Medulla oblongata (tissue), 1 donor: ENCODE results near the gene KCNE3.
"Not testable (repeated sequence)": the region's sequence is repeated elsewhere in the genome, so short reads cannot be mapped to it uniquely, and the experiment has no call there.

Experiments
- DNase-seq: peaks from one replicate; pipeline ENCODE4 v3.0.0-alpha.2; 2015; ENCODE audit errors: extremely low spot score

The KCNE3 gene

GRCh38 chr11:74443071-74443864, 24.1 kb downstream of the KCNE3 start:
- DNase-seq: no peak

- no peak for DNase-seq
These were observed 24.7 kb downstream of the KCNE3 start for GRCh38 chr11:74442636-74443035.

DNA sequence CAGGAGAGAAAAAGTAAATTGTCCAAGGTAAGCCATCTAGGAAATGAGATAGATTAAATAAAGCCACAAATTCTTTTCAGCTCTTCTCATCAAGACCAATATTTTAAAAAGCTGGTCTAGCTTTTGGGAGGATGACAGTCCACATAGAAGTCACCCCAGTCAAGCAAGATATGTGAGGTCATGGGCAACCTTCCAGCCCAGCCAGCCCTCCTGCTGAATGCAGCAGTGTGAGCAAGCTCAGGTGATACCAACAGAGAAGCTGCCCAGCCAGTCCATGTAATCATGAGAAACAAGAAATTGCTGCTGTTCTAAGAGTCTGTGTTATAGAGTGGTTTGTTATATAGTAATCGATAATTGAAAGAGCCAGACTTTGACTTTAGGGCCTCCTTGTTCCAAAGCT, 28.7 kb downstream of the KCNE3 start:
- no peak for DNase-seq

DNA sequence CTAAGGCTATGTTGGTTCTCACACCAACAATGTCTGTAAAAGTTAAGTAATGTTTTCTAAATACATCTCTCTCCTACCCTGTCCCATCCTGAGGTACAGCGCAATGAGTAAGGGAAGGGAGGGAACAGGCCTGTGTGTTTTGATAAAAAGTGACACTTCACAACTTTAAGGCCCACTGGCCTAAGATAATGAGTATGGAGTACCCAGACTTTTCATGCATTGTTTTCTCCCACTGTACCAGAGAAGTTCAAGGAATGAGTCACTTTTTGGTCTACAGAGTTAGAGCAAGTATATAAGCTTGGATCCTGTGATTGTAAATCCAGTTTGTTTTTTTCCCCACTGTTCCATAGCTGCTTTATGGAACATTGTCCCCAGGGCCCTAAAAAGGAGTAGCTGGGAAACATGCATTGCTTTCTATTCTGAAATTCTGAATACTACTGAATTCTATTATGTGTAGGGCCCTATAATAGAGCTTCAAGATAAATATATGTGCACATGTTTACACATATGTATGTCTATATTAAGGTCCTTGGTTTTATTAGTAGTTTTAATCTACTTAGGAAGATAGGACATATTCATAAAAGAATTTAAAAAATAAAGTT, 29.8 kb downstream of the KCNE3 start:
- DNase-seq: no peak

- DNase-seq: no peak
These were observed 32.8 kb downstream of the KCNE3 start for GRCh38 chr11:74434528-74434927.

DNA sequence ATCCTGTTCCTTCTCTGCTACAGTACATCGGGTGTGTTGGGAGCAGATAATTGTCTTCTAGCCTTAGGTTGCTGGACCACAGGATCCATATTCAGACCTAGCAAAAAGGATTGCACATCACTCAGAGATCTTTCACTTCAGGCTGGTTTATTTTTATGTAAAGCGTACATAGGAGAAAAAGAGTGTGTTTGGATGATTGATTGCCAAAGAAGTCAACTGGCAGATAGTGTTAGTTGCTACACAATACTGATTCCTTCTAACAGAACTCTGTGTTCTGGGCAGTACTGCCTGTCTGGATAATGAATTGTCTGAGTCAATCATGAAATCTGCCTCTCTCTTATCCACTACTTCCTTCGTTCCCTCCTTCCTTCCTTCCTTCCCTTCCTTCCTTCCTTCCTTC, 38.1 kb downstream of the KCNE3 start:
- no peak for DNase-seq

DNA sequence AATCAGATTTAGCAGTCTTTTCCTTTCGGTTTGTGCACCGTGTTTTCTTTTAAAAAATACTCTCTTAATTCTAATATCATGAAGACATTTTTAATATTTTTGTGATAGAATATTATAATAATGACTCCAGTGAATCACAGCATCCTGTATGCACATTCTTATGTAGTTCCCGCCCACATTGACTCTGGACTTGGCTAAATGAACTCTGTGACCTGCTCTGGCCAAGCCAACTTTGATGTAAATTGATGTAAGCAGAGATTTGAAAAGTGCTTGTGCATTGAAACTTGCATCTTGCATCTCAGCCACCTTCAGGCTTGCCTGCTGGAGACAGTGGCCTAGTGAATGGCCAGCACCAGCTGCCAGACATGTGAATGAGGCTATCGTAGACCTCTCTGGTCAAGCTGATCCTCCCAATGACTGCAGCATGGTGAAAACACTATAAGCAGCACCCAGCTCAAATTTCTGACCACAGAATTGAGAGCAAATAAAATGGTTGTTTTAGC, 39.9 kb downstream of the KCNE3 start:
- no peak for DNase-seq

DNA sequence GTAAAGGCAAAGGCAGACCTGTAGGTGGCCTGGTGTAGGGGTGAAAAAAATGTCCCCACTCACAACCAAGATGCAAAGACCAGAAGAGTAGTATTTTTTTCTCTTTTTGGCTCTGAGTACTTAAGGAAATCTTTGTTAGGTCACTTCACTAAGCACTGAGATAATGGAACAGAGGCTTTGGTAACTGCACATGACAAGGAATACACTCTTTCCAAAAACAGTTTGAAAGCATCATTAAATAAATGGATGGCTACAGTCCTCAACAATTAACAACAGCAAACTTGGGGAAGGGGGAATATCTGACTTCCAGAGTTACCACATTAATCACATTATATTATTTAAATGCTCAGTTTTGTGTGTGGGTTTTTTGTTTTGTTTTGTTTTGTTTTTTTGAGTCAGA, 42.2 kb downstream of the KCNE3 start:
- no peak for DNase-seq

GRCh38 chr11:74418509-74418895, 48.8 kb downstream of the KCNE3 start:
- DNase-seq: no peak

- no peak for DNase-seq
These were observed 49.4 kb downstream of the KCNE3 start for GRCh38 chr11:74417860-74418508.

DNA sequence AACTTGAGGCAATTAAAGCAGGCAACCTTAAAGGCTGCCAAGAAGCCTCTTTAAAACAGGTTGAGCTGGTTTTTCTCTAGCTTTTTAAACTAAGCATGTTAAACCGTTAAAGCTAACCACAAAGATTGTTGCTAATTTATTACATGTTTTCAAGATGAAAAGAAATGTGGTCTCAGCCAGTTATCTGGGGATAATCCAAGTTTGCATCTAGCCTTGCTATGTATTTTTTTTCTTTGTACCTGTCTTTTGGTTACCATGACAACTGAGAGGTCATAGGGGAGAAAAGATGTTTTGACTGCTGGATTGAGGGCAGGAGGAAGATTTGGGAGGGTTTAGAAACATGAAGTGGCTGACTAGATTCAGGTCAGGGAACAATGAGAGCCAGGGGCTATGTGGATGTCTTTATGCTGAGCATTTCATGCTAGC, 50.0 kb downstream of the KCNE3 start:
- no peak for DNase-seq

GRCh38 chr11:74416974-74417373, 50.4 kb downstream of the KCNE3 start:
- not testable (repeated sequence) for DNase-seq

GRCh38 chr11:74412733-74413359, 54.5 kb downstream of the KCNE3 start:
- no peak for DNase-seq

DNA sequence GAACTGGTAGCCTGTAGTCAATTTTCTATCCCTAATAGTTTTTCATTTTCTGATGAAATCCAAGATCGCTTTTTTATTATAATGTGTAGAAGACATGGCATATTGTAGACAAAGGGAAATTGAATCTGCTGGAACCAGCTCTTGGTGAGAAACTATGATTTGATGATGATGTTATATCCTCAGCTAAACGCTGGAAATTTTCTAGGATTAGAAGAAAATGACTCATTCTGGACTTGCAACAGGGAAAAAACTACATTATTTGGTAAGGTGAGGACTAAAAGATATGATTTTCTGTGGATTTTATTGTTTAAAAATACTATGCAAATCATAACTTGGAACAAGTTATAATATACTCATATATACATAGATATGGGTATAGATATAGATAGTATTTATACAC, 55.0 kb downstream of the KCNE3 start:
- DNase-seq: no peak

- no peak for DNase-seq
These were observed 57.7 kb downstream of the KCNE3 start for GRCh38 chr11:74409633-74410032.
